ENCODE data around the gene MAP4K4. TPM values are rescaled to one million over a fixed set of nuclear protein-coding genes. Genes with fewer than 3 reads are reported as not detected.

Gene MAP4K4
- total RNA-seq, 1 experiment from 2014 or later: 132 TPM

- Histone ChIP-seq H2BK12ac (ENCODE audit: insufficient read length, low read depth, low read length) (no peak overlapping the region), H3K18ac (ENCODE audit: insufficient read length, low read depth, low read length) (no peak overlapping the region), H3K56ac (ENCODE audit: insufficient read length, low read depth, low read length) (no peak overlapping the region), H3K79me2 (ENCODE audit: insufficient read depth, low read length) (no peaks in the 10 kb centered on the region), H3K23me2 (ENCODE audit: insufficient read length, low read depth, low read length, poor library complexity, severe bottlenecking) (peaks cover 3% of the 10 kb centered on the region), H2BK120ac (ENCODE audit: low read depth, low read length, poor library complexity, severe bottlenecking) (no peak overlapping the region), H3K27me3 (ENCODE audit: insufficient read depth, low read length) (no peaks in the 10 kb centered on the region), H2AFZ (ENCODE audit: low read length) (no peak overlapping the region), H3K79me1 (ENCODE audit: insufficient read depth, low read depth, low read length, poor library complexity, severe bottlenecking) (no peaks in the 10 kb centered on the region), H3K9me3 (ENCODE audit: control insufficient read depth, low read depth, low read length) (no peaks in the 10 kb centered on the region), H2BK15ac (ENCODE audit: low read depth, low read length) (no peak overlapping the region), H2AK5ac (ENCODE audit: insufficient read length, low read length) (no peak overlapping the region), H3K4me2 (ENCODE audit: insufficient read depth, insufficient read length, low read length) (no peak overlapping the region), H4K5ac (ENCODE audit: insufficient read length, low read depth, low read length) (no peak overlapping the region), H3K14ac (ENCODE audit: insufficient read depth, low read length) (no peak overlapping the region), H3K4ac (ENCODE audit: low read depth, low read length) (no peak overlapping the region), H4K20me1 (ENCODE audit: control insufficient read depth, insufficient read depth, insufficient read length) (no peaks in the 10 kb centered on the region), H3K9ac (ENCODE audit: extremely low read depth, insufficient read length, low read length) (no peak overlapping the region), H3K27ac (ENCODE audit: insufficient read length, low read depth, low read length) (no peak overlapping the region), H3K23ac (ENCODE audit: insufficient read length, low read depth, low read length) (no peak overlapping the region), H2BK5ac (ENCODE audit: insufficient read length, low read length) (no peak overlapping the region), H4K91ac (ENCODE audit: insufficient read length, low read depth, low read length) (no peak overlapping the region), H2BK20ac (ENCODE audit: low read depth, low read length, poor library complexity, severe bottlenecking) (no peak overlapping the region), H3T11ph (ENCODE audit: low read length) (no peak overlapping the region), H4K8ac (replicated peaks; ENCODE audit: insufficient read length, low read depth, low read length) (no peak overlapping the region), H3K4me1 (ENCODE audit: insufficient read depth, low read length) (peaks cover 4% of the 10 kb centered on the region)
- Mint-ChIP-seq H3K9me3 (peaks cover 0 to 2% of the 10 kb centered on the region in 2 experiments; a peak in 2 of 5 replicates), H3K36me3 (ENCODE audit: insufficient read depth in 1 of 3, low read depth in 3 of 3) (peaks cover 0 to 4% (median 0%) of the 10 kb centered on the region in 3 experiments; a peak in 2 of 7 replicates), H3K4me1 (peaks cover 10 to 13% of the 10 kb centered on the region in 2 experiments), H3K27me3 (ENCODE audit: low read depth) (peaks cover 12% of the 10 kb centered on the region), H3K27ac (no peak overlapping the region), H3K4me3 (no peak overlapping the region)
- TF ChIP-seq, protein P1, sequence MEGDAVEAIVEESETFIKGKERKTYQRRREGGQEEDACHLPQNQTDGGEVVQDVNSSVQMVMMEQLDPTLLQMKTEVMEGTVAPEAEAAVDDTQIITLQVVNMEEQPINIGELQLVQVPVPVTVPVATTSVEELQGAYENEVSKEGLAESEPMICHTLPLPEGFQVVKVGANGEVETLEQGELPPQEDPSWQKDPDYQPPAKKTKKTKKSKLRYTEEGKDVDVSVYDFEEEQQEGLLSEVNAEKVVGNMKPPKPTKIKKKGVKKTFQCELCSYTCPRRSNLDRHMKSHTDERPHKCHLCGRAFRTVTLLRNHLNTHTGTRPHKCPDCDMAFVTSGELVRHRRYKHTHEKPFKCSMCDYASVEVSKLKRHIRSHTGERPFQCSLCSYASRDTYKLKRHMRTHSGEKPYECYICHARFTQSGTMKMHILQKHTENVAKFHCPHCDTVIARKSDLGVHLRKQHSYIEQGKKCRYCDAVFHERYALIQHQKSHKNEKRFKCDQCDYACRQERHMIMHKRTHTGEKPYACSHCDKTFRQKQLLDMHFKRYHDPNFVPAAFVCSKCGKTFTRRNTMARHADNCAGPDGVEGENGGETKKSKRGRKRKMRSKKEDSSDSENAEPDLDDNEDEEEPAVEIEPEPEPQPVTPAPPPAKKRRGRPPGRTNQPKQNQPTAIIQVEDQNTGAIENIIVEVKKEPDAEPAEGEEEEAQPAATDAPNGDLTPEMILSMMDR (conservative IDR thresholded peaks at IDR 0.05): no peak
- DNase-seq: no peak
- no CpG with 5 or more reads among the region's 3 CpGs for WGBS (ENCODE audit: extremely low coverage, insufficient read length, low lambda C conversion rate)
These were observed 5.5 kb upstream of the MAP4K4 start for GRCh38 chr2:101692041-101692440.

All from H9 (cell line).